ENCODE data around the gene MMP14.
"Not testable (repeated sequence)": the region's sequence is repeated elsewhere in the genome, so short reads cannot be mapped to it uniquely, and the experiment has no call there.

Gene MMP14

GRCh38 chr14:22801716-22802115, 34.7 kb upstream of the MMP14 start:
- no peak overlapping the region for H3K4me3 ChIP-seq (ENCODE audit: low read depth, low read length)
- H3K4me1 ChIP-seq (ENCODE audit: control insufficient read depth, insufficient read depth, low read length) = peaks cover 5% of the 10 kb centered on the region
- H3K27me3 ChIP-seq (ENCODE audit: control insufficient read depth, insufficient read depth, low read length) = no peaks in the 10 kb centered on the region

GRCh38 chr14:22802860-22803686, 33.3 kb upstream of the MMP14 start:
- Histone ChIP-seq H3K36me3 (ENCODE audit: control insufficient read depth, insufficient read depth, low read length) (no peaks in the 10 kb centered on the region), H3K27me3 (ENCODE audit: control insufficient read depth, insufficient read depth, low read length) (no peaks in the 10 kb centered on the region), H3K9ac (ENCODE audit: low read depth, low read length) (no peak overlapping the region), H3K4me3 (ENCODE audit: low read depth, low read length) (no peak overlapping the region), H3K9me3 (ENCODE audit: control insufficient read depth, insufficient read depth, low read length) (no peaks in the 10 kb centered on the region), H3K4me1 (ENCODE audit: control insufficient read depth, insufficient read depth, low read length) (no peaks in the 10 kb centered on the region)

More at GRCh38 chr14:22801716-22802115, 34.7 kb upstream of the MMP14 start:
- Histone ChIP-seq H3K9ac (ENCODE audit: low read depth, low read length) (no peak overlapping the region), H3K36me3 (ENCODE audit: control insufficient read depth, insufficient read depth, low read length) (no peaks in the 10 kb centered on the region), H3K9me3 (ENCODE audit: control insufficient read depth, insufficient read depth, low read length) (no peaks in the 10 kb centered on the region)

GRCh38 chr14:22803687-22803974, 32.8 kb upstream of the MMP14 start:
- H3K36me3 ChIP-seq (ENCODE audit: control insufficient read depth, insufficient read depth, low read length) = no peaks in the 10 kb centered on the region
- H3K9ac ChIP-seq (ENCODE audit: low read depth, low read length) = no peak overlapping the region
- no peaks in the 10 kb centered on the region for H3K9me3 ChIP-seq (ENCODE audit: control insufficient read depth, insufficient read depth, low read length)
- no peaks in the 10 kb centered on the region for H3K4me1 ChIP-seq (ENCODE audit: control insufficient read depth, insufficient read depth, low read length)
- no peaks in the 10 kb centered on the region for H3K27me3 ChIP-seq (ENCODE audit: control insufficient read depth, insufficient read depth, low read length)
- H3K4me3 ChIP-seq (ENCODE audit: low read depth, low read length) = no peak overlapping the region

GRCh38 chr14:22805235-22805634, 31.1 kb upstream of the MMP14 start:
- not testable (repeated sequence) for H3K27me3 ChIP-seq (ENCODE audit: control insufficient read depth, insufficient read depth, low read length); H3K9ac ChIP-seq (ENCODE audit: low read depth, low read length); H3K9me3 ChIP-seq (ENCODE audit: control insufficient read depth, insufficient read depth, low read length); H3K4me3 ChIP-seq (ENCODE audit: low read depth, low read length); H3K36me3 ChIP-seq (ENCODE audit: control insufficient read depth, insufficient read depth, low read length); H3K4me1 ChIP-seq (ENCODE audit: control insufficient read depth, insufficient read depth, low read length)

- no peak overlapping the region for H3K9ac ChIP-seq (ENCODE audit: low read depth, low read length)
- no peaks in the 10 kb centered on the region for H3K4me1 ChIP-seq (ENCODE audit: control insufficient read depth, insufficient read depth, low read length)
- no peaks in the 10 kb centered on the region for H3K27me3 ChIP-seq (ENCODE audit: control insufficient read depth, insufficient read depth, low read length)
- H3K9me3 ChIP-seq (ENCODE audit: control insufficient read depth, insufficient read depth, low read length) = no peaks in the 10 kb centered on the region
- no peak overlapping the region for H3K4me3 ChIP-seq (ENCODE audit: low read depth, low read length)
- H3K36me3 ChIP-seq (ENCODE audit: control insufficient read depth, insufficient read depth, low read length) = no peaks in the 10 kb centered on the region
Measured at GRCh38 chr14:22807432-22808087, 28.8 kb upstream of the MMP14 start.

- H3K4me1 ChIP-seq (ENCODE audit: control insufficient read depth, insufficient read depth, low read length) = peaks cover 4% of the 10 kb centered on the region
- H3K4me3 ChIP-seq (ENCODE audit: low read depth, low read length) = no peak overlapping the region
- no peaks in the 10 kb centered on the region for H3K27me3 ChIP-seq (ENCODE audit: control insufficient read depth, insufficient read depth, low read length)
- no peaks in the 10 kb centered on the region for H3K9me3 ChIP-seq (ENCODE audit: control insufficient read depth, insufficient read depth, low read length)
- H3K9ac ChIP-seq (ENCODE audit: low read depth, low read length) = no peak overlapping the region
- H3K36me3 ChIP-seq (ENCODE audit: control insufficient read depth, insufficient read depth, low read length) = no peaks in the 10 kb centered on the region
Measured at GRCh38 chr14:22808388-22809209, 27.8 kb upstream of the MMP14 start.

GRCh38 chr14:22811722-22812121, 24.7 kb upstream of the MMP14 start:
- no peak overlapping the region for H3K9ac ChIP-seq (ENCODE audit: low read depth, low read length)
- H3K4me3 ChIP-seq (ENCODE audit: low read depth, low read length) = no peak overlapping the region
- H3K27me3 ChIP-seq (ENCODE audit: control insufficient read depth, insufficient read depth, low read length) = no peaks in the 10 kb centered on the region
- peaks cover 16% of the 10 kb centered on the region for H3K4me1 ChIP-seq (ENCODE audit: control insufficient read depth, insufficient read depth, low read length)
- H3K9me3 ChIP-seq (ENCODE audit: control insufficient read depth, insufficient read depth, low read length) = no peaks in the 10 kb centered on the region
- H3K36me3 ChIP-seq (ENCODE audit: control insufficient read depth, insufficient read depth, low read length) = no peaks in the 10 kb centered on the region

- Histone ChIP-seq H3K9ac (ENCODE audit: low read depth, low read length) (no peak overlapping the region), H3K4me3 (ENCODE audit: low read depth, low read length) (no peak overlapping the region), H3K9me3 (ENCODE audit: control insufficient read depth, insufficient read depth, low read length) (no peaks in the 10 kb centered on the region), H3K27me3 (ENCODE audit: control insufficient read depth, insufficient read depth, low read length) (no peaks in the 10 kb centered on the region), H3K4me1 (ENCODE audit: control insufficient read depth, insufficient read depth, low read length) (peaks cover 16% of the 10 kb centered on the region), H3K36me3 (ENCODE audit: control insufficient read depth, insufficient read depth, low read length) (no peaks in the 10 kb centered on the region)
Measured at GRCh38 chr14:22812744-22813143, 23.6 kb upstream of the MMP14 start.

GRCh38 chr14:22813145-22813544, 23.2 kb upstream of the MMP14 start:
- Histone ChIP-seq H3K9me3 (ENCODE audit: control insufficient read depth, insufficient read depth, low read length) (no peaks in the 10 kb centered on the region), H3K27me3 (ENCODE audit: control insufficient read depth, insufficient read depth, low read length) (no peaks in the 10 kb centered on the region), H3K9ac (ENCODE audit: low read depth, low read length) (no peak overlapping the region), H3K4me1 (ENCODE audit: control insufficient read depth, insufficient read depth, low read length) (peaks cover 16% of the 10 kb centered on the region), H3K36me3 (ENCODE audit: control insufficient read depth, insufficient read depth, low read length) (no peaks in the 10 kb centered on the region), H3K4me3 (ENCODE audit: low read depth, low read length) (no peak overlapping the region)

- Histone ChIP-seq H3K4me3 (ENCODE audit: low read depth, low read length) (no peak overlapping the region), H3K4me1 (ENCODE audit: control insufficient read depth, insufficient read depth, low read length) (peaks cover 19% of the 10 kb centered on the region), H3K9me3 (ENCODE audit: control insufficient read depth, insufficient read depth, low read length) (no peaks in the 10 kb centered on the region), H3K27me3 (ENCODE audit: control insufficient read depth, insufficient read depth, low read length) (no peaks in the 10 kb centered on the region), H3K36me3 (ENCODE audit: control insufficient read depth, insufficient read depth, low read length) (no peaks in the 10 kb centered on the region), H3K9ac (ENCODE audit: low read depth, low read length) (no peak overlapping the region)
Measured at GRCh38 chr14:22814373-22814772, 22.0 kb upstream of the MMP14 start.

- no peaks in the 10 kb centered on the region for H3K27me3 ChIP-seq (ENCODE audit: control insufficient read depth, insufficient read depth, low read length)
- H3K4me1 ChIP-seq (ENCODE audit: control insufficient read depth, insufficient read depth, low read length) = peaks cover 23% of the 10 kb centered on the region
Measured at GRCh38 chr14:22814941-22815713, 21.3 kb upstream of the MMP14 start, which contains the start of gene SLC7A7. Gene SLC7A7 (minus strand): TSS chr14:22815435. CDS start chr14:22813398, 2,037 bp downstream.

More at GRCh38 chr14:22814941-22815713, 21.3 kb upstream of the MMP14 start, which contains the start of gene SLC7A7:
- H3K4me3 ChIP-seq (ENCODE audit: low read depth, low read length) = no peak within 1 kb of the TSS
- no peaks in the 10 kb centered on the region for H3K36me3 ChIP-seq (ENCODE audit: control insufficient read depth, insufficient read depth, low read length)
- H3K9ac ChIP-seq (ENCODE audit: low read depth, low read length) = peak within 1 kb of the TSS; percentile 26
- no peaks in the 10 kb centered on the region for H3K9me3 ChIP-seq (ENCODE audit: control insufficient read depth, insufficient read depth, low read length)

Measured in iPS-15b (cell line).